ENCODE results near the gene RNF150.

The RNF150 gene

DNA sequence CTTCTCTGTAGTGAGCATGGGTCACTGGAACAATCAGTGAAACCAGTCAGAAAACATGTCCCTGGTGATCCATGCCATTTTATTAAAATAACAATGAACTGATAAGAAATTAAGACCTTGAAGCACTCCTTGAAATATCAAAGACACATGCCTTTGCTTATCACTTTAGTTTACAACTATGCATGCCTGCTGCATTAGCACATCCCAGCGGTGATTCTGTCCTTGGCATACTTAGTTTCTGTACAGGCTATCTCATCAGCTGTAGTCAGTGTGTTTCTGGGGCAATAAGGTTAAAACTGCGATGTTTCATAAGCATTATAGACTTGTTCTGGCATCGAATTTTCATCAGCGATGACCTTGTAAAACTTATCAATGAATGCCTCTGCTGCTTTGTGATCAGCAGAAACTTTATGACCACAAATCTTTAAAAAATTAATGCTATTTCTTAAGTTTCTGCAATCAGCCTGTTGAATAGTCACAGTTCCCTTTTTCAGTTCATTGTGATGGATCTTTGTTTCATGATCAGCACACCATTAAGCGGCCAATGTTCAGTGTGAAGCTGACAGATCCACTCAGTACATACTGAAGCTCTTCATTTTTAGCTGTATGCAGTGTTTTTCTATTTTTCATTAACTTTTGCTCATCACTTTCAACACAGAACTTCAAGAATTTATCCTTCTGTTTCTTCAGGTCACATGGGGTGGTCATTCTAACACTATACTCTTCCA lies 150.5 kb downstream of the RNF150 start:
- DNase-seq (ENCODE audit: low read depth in 3 of 3), result no peak

DNA sequence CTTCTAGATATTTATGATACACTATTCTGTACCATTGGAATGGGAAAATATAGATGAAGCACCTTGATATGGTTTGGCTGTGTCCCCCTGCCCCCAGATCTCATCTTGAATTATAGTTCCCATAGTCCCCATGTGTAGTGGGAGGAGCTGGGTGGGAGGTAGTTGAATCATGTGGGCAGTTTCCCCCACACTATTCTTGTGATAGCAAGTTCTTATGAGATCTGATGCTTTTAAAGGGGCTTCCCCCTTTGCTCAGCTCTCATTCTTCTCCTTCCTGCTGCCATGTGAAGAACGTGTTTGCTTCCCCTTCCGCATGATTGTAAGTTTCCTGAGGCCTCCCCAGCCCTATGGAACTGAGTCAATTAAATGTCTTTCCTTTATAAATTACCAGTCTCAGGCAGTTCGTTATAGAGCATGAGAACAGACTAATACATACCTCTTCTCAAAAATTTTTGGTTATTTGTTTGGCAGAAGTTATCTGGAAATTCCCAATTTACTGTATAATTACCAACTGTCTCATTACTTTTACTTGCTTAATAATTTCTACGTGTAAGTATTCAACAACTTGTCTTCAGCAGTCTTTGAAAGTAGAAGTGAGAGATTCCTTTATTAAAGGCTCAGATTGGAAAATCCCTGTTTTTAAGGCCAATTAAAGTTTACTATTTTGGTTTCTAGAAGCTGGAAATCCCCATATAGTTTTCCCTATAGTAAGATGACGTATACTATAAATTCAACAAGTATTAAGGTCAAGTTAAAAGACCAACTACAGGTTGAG lies 152.7 kb downstream of the RNF150 start:
- DNase-seq (ENCODE audit: low read depth in 3 of 3), result no peak

DNA sequence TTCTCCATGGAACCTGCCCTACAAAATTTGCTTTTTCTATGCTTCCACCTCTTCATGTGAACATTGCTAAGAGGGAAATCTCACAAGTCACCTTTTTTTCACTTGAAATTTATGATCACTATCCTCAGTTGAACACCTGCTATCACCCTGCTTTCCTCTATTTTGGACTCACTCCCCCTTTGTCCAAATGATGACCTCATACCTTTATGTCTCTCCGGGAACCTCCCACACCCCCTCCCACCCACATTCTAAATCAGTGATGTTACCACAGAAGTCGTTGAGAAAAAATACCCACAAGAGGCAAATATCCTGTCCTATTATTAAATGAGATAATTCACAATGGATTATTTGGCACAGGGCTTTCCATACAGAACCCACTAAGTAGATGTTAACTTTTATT lies 156.5 kb downstream of the RNF150 start:
- DNase-seq (ENCODE audit: low read depth in 3 of 3), result no peak

GRCh38 chr4:140971077-140971792 lies 162.0 kb downstream of the RNF150 start:
- DNase-seq (ENCODE audit: low read depth in 3 of 3), result no peak

GRCh38 chr4:140969296-140969695 lies 164.0 kb downstream of the RNF150 start:
- no peak for DNase-seq (ENCODE audit: low read depth in 3 of 3)

DNA sequence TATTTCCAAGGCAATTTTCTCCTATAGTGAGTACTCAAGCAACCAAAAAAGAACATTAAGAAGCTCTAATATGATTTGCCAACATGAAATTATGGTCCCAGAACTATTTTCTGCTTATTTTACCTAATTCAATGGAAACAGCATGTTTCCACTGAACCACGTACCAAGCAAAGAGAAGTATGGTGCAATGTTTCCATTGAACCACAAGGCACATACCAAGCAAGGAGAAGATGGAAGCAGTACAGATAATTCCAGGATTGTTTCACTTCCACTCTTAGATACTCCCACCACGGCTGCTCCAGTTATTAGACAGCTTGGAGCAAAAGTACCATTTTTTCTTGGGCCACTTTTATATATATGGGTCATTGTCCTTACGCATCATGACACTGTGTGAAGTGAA lies 164.9 kb downstream of the RNF150 start:
- DNase-seq (ENCODE audit: low read depth in 3 of 3), result no peak

DNA sequence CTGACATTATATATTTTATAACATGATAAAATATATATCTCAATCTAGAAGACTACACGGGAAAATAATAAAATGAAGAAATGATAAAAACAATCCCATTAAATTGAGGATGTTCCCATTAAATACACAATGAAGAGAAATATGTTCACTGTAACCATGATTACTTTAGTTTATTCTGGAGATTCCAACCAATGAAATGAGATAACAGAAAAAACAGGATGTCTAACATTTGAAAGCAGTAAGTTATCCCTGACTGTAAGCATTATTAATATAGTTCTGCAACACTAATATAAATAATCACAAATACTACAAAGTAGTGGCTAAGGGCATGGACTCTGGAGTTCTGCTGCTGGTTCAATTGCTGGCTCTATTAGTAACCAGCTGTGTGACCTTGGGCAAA lies 169.4 kb downstream of the RNF150 start:
- DNase-seq (ENCODE audit: low read depth in 3 of 3), result no peak

GRCh38 chr4:140955641-140956040 lies 177.6 kb downstream of the RNF150 start:
- DNase-seq (ENCODE audit: low read depth in 3 of 3), result no peak

GRCh38 chr4:140952717-140953116 lies 180.6 kb downstream of the RNF150 start:
- DNase-seq (ENCODE audit: low read depth in 3 of 3), result no peak

GRCh38 chr4:140947506-140947905 lies 185.8 kb downstream of the RNF150 start:
- no peak for DNase-seq (ENCODE audit: low read depth in 3 of 3)

GRCh38 chr4:140945106-140945505 lies 188.2 kb downstream of the RNF150 start:
- no peak for DNase-seq (ENCODE audit: low read depth in 3 of 3)

GRCh38 chr4:140944572-140944971 lies 188.7 kb downstream of the RNF150 start:
- DNase-seq (ENCODE audit: low read depth in 3 of 3), result no peak

DNA sequence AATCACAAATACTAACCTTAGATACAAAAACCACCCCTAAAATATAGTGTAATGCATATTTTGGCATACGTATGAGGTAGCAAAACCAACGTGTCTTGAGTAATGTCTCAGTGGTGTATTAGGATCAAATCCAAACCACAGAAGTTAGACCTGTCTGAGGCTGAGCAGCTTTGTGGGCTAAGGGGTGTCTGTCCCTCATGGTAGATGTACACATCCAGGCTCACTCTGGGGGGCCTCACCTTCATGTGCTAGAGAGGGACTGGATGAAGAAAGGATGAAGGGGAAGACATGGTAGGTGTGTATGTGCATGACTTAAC lies 189.1 kb downstream of the RNF150 start:
- no peak for DNase-seq (ENCODE audit: low read depth in 3 of 3)

GRCh38 chr4:140943486-140944198 lies 189.6 kb downstream of the RNF150 start:
- DNase-seq (ENCODE audit: low read depth in 3 of 3), result no peak

- no peak for DNase-seq (ENCODE audit: low read depth in 3 of 3)
Measured at GRCh38 chr4:140940589-140940988, 192.7 kb downstream of the RNF150 start.

DNA sequence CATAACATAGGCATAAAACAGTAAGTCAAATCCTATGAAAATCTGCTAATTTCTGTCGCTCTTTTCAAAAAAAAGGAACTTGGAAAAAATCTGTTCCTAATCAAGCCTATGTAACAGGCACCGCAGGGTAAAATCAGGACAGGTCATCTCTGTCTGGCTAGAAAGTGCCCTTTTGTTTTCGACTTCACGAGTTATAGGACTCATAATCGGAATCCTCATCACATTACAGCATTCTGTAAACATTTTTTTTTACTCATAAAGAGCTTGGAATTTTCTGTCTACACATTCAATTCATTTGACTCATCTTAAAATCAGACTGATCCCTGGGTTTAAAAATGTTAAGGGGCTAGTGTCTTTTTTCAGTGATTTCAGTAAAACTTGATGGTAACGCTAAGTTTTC lies 195.4 kb downstream of the RNF150 start:
- DNase-seq (ENCODE audit: low read depth in 3 of 3), result no peak

GRCh38 chr4:140935254-140935653 lies 198.0 kb downstream of the RNF150 start:
- DNase-seq (ENCODE audit: low read depth in 3 of 3), result no peak

- DNase-seq (ENCODE audit: low read depth in 3 of 3), result no peak
Measured at GRCh38 chr4:140932501-140933045, 200.7 kb downstream of the RNF150 start.

DNA sequence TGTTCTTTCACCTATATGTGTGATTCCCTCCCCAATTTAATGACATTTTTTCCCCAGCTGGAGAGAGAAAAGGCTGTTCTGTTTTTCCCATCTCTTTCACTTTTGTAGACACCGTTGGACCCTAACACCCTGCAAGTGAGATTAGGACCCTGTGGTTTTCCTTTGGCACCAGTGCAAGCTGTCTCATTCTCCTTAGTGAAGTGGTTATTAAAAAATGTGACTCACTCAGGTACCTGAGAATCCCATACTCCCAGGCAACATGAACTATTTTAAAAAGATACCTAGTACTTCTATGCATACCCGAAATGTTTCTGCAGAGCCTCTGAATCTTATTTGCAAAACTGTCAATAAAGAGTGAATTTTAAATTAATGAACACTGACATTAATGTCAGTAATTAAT lies 201.4 kb downstream of the RNF150 start:
- no peak for DNase-seq (ENCODE audit: low read depth in 3 of 3)

DNA sequence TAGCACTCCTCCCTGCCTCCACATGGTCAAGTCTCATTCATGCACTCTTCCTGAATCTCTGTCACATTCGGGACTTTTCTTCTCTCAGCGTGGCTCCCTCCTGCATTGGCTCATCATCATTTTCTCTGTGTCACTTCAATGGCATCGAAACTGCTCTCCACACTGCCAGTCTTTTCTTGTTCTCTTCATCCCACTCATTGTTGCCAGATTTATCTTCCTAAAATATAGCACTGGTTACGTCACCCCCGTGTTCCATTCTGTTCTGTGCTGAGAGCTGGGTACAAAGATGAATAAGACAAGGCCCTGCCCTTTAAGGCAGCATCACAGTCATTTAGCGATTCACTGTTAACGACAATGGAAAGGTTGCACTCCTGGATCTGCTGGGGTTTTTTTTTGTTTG lies 202.7 kb downstream of the RNF150 start:
- no peak for DNase-seq (ENCODE audit: low read depth in 3 of 3)

DNA sequence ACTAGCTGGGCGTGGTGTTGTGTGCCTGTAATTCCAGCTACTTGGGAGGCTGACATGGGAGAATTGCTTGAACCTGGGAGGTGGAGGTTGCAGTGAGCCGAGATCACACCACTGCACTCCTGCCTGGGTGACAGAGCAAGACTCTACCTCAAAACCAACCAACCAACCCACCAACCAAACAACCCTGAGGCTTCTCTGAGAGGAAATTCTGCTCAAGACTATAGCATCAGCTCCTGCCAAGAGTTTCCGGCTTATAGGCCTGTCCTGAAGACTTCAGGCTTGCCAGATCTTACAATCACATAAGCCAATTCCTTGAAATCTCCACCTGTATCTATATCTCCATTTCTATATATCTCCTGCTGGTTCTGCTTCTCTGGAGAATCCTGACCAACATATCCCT lies 203.3 kb downstream of the RNF150 start:
- DNase-seq (ENCODE audit: low read depth in 3 of 3), result no peak

GRCh38 chr4:140928880-140929279 lies 204.4 kb downstream of the RNF150 start:
- DNase-seq (ENCODE audit: low read depth in 3 of 3), result no peak
